WERI-Rb-1 (cell line): Measurements from ENCODE around the gene SNAPIN.
A peak's percentile ranks its signal among the peaks of the same experiment; 100 is the strongest.
"Not testable (repeated sequence)": the region's sequence is repeated elsewhere in the genome, so short reads cannot be mapped to it uniquely, and the experiment has no call there.

Source experiments
- DNase-seq: peaks from one replicate; pipeline ENCODE4 v3.0.0-alpha.2; 2020
- H3K27ac ChIP-seq: fragments of 250-450 bp; sonication (Bioruptor Pico); 2 replicates; pipeline ENCODE4 v1.5.1; 2020; ENCODE audit warnings: mild to moderate bottlenecking, moderate library complexity
- H3K27me3 ChIP-seq: fragments of 250-450 bp; sonication (Bioruptor Pico); 2 replicates; pipeline ENCODE4 v1.5.1; 2021; ENCODE audit warnings: mild to moderate bottlenecking, low read depth, moderate library complexity; ENCODE audit not compliant: insufficient read depth, severe bottlenecking
- H3K36me3 ChIP-seq: fragments of 250-450 bp; sonication (Bioruptor Pico); 2 replicates; pipeline ENCODE4 v1.5.1; 2020; ENCODE audit warnings: mild to moderate bottlenecking, moderate library complexity
- H3K4me3 ChIP-seq: 2 replicates; pipeline ENCODE4 v1.5.1; 2011; ENCODE audit warnings: low read depth, mild to moderate bottlenecking, control low read depth, low read length
- H3K9me3 ChIP-seq: fragments of 250-450 bp; sonication (Bioruptor Pico); 2 replicates; pipeline ENCODE4 v1.5.1; 2021; ENCODE audit warnings: mild to moderate bottlenecking, moderate library complexity; ENCODE audit not compliant: severe bottlenecking
- TF ChIP-seq, protein P1 (sequence below): IDR thresholded peaks from 2 replicates; pipeline ENCODE4 v1.5.1; 2011; ENCODE audit warnings: low read depth, mild to moderate bottlenecking, control low read depth, inconsistent platforms, low read length

Gene SNAPIN

GRCh38 chr1:153670257-153670858 is 11.9 kb downstream of the SNAPIN start:
- no peak for DNase-seq
- Histone ChIP-seq H3K9me3 (no peaks in the 10 kb centered on the region), H3K27ac (peak overlapping the region; percentile 96), H3K4me3 (peak overlapping the region; percentile 97), H3K36me3 (peaks cover 54% of the 10 kb centered on the region), H3K27me3 (no peaks in the 10 kb centered on the region)
- TF ChIP-seq, protein P1, sequence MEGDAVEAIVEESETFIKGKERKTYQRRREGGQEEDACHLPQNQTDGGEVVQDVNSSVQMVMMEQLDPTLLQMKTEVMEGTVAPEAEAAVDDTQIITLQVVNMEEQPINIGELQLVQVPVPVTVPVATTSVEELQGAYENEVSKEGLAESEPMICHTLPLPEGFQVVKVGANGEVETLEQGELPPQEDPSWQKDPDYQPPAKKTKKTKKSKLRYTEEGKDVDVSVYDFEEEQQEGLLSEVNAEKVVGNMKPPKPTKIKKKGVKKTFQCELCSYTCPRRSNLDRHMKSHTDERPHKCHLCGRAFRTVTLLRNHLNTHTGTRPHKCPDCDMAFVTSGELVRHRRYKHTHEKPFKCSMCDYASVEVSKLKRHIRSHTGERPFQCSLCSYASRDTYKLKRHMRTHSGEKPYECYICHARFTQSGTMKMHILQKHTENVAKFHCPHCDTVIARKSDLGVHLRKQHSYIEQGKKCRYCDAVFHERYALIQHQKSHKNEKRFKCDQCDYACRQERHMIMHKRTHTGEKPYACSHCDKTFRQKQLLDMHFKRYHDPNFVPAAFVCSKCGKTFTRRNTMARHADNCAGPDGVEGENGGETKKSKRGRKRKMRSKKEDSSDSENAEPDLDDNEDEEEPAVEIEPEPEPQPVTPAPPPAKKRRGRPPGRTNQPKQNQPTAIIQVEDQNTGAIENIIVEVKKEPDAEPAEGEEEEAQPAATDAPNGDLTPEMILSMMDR = no peak

DNA sequence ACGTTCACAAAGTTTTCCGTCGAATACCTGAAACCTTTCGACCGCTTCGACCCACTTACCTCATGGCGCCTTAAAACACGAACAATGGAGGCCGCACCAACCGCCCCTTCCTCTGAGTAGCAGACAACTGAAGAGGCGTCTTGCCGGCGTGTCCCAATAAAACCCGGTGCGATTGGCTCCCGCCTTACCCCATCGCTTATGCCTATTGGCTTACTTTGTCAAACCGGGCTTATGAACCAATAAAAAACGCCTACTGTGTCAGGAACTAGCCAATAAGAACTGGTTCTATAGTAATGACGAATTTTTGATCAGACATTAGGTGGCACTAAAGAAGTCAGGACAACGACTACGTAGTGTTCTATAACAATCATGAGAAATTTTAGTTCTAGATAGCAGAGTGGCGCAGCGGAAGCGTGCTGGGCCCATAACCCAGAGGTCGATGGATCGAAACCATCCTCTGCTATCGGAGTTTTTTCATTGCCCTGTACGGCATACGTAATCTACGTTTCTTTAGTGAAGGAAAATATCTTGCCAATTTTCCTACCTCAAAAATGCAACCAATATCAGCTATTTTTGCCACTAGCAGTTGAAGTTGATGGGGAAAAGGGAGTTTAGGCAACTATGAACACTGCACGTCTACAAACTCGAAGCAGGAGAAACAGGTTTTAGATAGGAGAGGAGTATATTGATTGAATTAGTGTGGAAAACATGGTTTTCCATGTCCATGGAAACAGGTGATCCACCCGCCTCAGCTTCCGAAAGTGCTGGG is 12.5 kb downstream of the SNAPIN start, which contains the start of gene ILF2:
ILF2 (minus strand) TSS at position 135 of the 769 bp plus-strand sequence; CDS start at position 64, 71 bp downstream.
- peak; percentile 100 for DNase-seq

DNA sequence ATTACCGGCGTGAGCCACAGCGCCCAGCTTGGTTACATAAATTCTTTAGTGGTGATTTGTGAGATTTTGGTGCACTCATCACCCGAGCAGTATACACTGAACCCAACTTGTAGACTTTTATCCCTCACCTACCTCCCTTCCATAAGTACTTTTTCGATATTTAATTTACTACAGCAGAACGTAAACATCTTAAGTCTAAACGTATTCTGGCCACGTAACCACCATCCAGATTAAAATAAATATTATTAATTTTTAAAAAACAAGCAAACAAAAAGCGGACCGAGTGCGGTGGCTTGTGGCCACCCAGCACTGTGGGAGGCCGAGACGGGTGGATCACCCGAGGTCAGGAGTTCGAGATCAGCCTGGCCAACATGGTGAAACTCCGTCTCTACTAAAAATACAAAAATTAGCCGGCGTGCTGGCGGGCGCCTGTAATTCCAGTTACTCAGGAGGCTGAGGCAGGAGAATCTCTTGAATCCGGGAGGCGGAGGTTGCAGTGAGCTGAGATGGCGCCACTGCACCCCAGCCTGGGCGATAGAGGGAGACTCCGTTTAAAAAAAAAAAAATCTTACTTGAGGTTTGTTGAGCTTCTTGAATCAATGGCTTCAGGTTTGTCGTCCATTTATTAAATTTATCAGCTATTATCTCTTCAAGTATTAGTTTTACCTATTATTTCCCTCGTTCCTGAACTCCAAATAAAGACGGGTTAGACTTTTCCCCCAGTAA is 13.3 kb downstream of the SNAPIN start:
- not testable (repeated sequence) for H3K27me3 ChIP-seq, H3K9me3 ChIP-seq
- Histone ChIP-seq H3K27ac (peak overlapping the region; percentile 59), H3K36me3 (peaks cover 39% of the 10 kb centered on the region), H3K4me3 (peak overlapping the region; percentile 88)
- DNase-seq = peak; percentile 85
- TF ChIP-seq, protein P1 = 0 out of 2 replicates have a peak, but pooled peaks have one; percentile 7

More for the DNA sequence above, 12.5 kb downstream of the SNAPIN start, which contains the start of gene ILF2:
- no peaks in the 10 kb centered on the region for H3K9me3 ChIP-seq
- peak within 1 kb of the TSS; percentile 96 for H3K27ac ChIP-seq
- peak within 1 kb of the TSS; percentile 97 for H3K4me3 ChIP-seq
- TF ChIP-seq, protein P1 = peak; percentile 46; the same call in 1 of the 2 replicates
- H3K27me3 ChIP-seq = no peaks in the 10 kb centered on the region
- peaks cover 47% of the 10 kb centered on the region for H3K36me3 ChIP-seq

DNA sequence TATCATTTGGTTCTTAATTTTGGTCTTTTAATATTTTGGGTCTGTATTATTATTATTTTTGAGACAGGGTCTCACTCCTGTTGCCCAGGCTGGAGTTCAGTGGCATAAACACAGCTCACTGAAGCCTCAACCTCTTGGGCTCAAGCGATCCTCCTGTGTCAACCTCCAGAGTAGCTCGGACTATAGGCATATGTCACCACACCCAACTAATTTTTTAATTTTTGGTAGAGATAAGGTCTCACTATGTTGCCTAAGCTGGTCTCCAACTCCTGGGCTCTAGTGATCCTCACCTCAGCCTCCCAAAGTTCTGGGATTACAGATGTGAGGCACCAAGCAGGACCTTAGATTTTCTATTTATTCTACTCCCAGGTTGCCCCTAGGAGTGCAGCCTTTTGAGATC is 15.0 kb downstream of the SNAPIN start:
- H3K27ac ChIP-seq = no peak overlapping the region
- peaks cover 22% of the 10 kb centered on the region for H3K36me3 ChIP-seq
- DNase-seq = no peak
- TF ChIP-seq, protein P1 = no peak
- peaks cover 8% of the 10 kb centered on the region for H3K27me3 ChIP-seq
- H3K4me3 ChIP-seq = no peak overlapping the region
- H3K9me3 ChIP-seq = no peaks in the 10 kb centered on the region

GRCh38 chr1:153677718-153678518 is 19.4 kb downstream of the SNAPIN start:
- no peaks in the 10 kb centered on the region for H3K9me3 ChIP-seq
- peaks cover 44% of the 10 kb centered on the region for H3K27me3 ChIP-seq
- H3K27ac ChIP-seq = no peak overlapping the region
- peak; percentile 87 for DNase-seq
- no peaks in the 10 kb centered on the region for H3K36me3 ChIP-seq
- H3K4me3 ChIP-seq = peak overlapping the region; percentile 53
- TF ChIP-seq, protein P1 = peak; percentile 100
